Measurements from ENCODE around the gene UFD1.

DNA sequence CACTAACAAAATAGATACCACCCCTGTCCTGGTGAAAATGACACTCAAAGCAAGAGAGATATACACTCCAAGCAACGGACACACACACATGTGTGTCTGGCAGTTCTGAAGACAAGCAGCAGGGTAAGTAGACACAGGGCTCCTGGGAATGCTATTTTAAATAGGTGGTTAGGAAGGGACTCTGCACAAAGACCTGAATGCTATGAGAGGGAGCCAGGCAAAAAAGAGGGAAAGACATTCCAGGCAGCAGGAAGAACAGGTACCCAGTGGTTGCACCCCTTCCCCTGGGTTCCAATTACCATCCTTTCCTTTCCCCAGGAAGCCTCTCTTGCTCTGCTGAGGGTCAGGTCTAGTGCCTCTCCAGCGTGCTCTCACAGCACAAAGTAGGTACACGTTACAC, 3.0 kb downstream of the UFD1 start:
- TF ChIP-seq EP300 (IDR thresholded peaks at IDR 0.05; ENCODE audit: borderline replicate concordance), result no peak
- no peak for TF ChIP-seq CEBPB (IDR thresholded peaks at IDR 0.05)
- no peak for TF ChIP-seq YY1 (IDR thresholded peaks at IDR 0.05; ENCODE audit: low read depth)
- no peak for TF ChIP-seq RAD21 (IDR thresholded peaks at IDR 0.05; ENCODE audit: low read depth)
- no peak for TF ChIP-seq CREB1 (IDR thresholded peaks at IDR 0.05; ENCODE audit: low read depth)
- TF ChIP-seq, protein P1, sequence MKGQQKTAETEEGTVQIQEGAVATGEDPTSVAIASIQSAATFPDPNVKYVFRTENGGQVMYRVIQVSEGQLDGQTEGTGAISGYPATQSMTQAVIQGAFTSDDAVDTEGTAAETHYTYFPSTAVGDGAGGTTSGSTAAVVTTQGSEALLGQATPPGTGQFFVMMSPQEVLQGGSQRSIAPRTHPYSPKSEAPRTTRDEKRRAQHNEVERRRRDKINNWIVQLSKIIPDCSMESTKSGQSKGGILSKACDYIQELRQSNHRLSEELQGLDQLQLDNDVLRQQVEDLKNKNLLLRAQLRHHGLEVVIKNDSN (IDR thresholded peaks at IDR 0.05), result no peak
- TF ChIP-seq EGR1 (IDR thresholded peaks at IDR 0.05), result no peak
- no peak for TF ChIP-seq TAF1 (IDR thresholded peaks at IDR 0.05; ENCODE audit: low read depth)
